GM12875 (cell line): ENCODE measurements around the gene SLC7A6OS.

ENCODE experiments used
- H3K4me3 ChIP-seq: one replicate; pipeline ENCODE4 v1.5.1; 2011; ENCODE audit warnings: low read depth, low read length, control low read depth
- TF ChIP-seq, protein P1 (sequence below): IDR thresholded peaks from 2 replicates; pipeline ENCODE4 v1.5.1; 2011; ENCODE audit warnings: low read depth, mild to moderate bottlenecking, control low read depth, inconsistent platforms, low read length, moderate library complexity, borderline replicate concordance; ENCODE audit not compliant: insufficient read depth

Gene SLC7A6OS

DNA sequence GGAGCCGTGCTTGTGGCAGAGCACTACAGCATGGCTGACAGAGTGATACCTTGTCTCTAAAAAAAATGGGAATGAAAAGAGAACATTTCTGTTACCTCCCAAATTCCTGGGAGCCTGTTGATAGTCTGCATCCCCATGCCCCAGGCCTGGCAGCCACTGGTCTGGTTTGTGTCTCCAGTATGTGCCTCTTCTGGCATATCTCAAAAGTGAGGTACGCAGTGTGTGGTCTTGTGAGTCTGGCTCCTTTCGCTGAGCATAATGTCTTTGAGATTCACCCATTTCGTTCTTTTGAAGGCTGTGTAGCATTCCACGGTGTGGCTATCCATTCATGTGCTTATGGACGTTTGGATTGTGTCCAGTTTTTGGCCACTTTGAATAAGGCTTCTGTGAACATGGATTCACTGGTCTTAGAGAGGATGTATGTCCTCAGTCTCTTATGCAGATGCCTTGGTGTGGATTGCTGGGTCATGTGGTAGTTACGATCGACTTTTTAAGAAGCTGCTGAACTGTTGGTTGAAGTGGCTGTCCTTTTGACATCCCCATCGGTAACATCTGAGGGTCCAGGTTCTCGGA is 39.2 kb upstream of the SLC7A6OS start:
- TF ChIP-seq, protein P1, sequence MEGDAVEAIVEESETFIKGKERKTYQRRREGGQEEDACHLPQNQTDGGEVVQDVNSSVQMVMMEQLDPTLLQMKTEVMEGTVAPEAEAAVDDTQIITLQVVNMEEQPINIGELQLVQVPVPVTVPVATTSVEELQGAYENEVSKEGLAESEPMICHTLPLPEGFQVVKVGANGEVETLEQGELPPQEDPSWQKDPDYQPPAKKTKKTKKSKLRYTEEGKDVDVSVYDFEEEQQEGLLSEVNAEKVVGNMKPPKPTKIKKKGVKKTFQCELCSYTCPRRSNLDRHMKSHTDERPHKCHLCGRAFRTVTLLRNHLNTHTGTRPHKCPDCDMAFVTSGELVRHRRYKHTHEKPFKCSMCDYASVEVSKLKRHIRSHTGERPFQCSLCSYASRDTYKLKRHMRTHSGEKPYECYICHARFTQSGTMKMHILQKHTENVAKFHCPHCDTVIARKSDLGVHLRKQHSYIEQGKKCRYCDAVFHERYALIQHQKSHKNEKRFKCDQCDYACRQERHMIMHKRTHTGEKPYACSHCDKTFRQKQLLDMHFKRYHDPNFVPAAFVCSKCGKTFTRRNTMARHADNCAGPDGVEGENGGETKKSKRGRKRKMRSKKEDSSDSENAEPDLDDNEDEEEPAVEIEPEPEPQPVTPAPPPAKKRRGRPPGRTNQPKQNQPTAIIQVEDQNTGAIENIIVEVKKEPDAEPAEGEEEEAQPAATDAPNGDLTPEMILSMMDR, result no peak
- H3K4me3 ChIP-seq, result no peak overlapping the region

DNA sequence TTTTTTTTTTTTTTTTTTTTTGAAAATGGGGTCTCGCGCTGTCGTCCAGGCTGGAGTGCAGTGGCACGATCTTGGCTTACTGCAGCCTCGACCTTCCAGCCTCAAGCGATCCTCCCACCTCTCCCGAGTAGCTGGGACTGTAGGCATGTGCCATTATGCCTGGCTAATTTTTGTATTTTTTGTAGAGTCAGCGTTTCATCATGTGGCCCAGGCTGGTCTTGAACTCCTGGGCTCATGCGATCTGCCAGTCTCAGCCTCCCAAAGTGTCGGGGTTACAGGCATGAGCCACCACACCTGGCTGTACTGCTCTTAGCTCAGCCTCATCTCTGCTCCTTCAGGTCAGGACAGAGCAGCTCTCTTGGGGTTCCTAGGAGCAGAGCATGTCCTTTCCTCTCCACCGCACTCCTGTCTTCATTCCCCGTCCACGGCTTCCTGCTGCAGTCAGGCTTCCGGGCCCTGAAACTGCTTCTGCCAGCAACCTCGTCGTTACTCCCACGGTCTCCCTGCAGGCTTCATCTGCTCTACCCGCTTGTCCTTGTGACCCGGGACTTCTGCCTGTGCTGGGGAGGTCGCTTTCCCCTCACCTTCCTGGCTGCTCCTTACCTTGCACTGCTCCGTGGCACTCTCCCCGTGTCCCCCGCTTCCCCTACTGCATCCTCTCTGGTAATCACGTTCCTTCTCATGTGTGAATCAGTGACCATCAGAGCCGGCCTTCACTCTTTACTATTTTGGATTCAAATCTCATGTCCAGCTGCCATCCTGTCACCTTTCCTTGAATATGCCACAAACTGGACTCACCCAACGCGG is 38.1 kb upstream of the SLC7A6OS start:
- TF ChIP-seq, protein P1, result no peak

DNA sequence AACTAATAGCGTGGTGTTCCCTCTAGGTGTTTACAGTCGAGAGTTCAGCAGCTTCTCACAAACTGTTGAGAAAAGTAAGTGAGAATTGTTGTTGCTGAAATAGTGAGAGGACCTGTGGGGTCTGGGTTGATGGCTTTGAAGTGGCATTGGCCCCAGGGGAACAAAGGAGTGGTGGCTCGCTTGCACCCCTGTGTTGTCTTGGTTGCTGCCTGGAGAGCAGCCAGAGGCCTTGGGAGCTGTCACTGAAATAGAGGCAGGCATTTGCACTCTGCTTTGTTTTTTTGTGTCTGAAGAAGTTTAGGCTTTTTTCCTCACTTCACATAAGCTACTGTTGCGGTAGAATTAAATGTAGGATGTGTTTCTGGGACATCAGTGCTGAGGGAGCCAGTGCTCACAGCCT is 36.9 kb upstream of the SLC7A6OS start:
- H3K4me3 ChIP-seq, result no peak overlapping the region
- TF ChIP-seq, protein P1, result no peak

More for the DNA sequence above, 38.1 kb upstream of the SLC7A6OS start:
- no peak overlapping the region for H3K4me3 ChIP-seq

DNA sequence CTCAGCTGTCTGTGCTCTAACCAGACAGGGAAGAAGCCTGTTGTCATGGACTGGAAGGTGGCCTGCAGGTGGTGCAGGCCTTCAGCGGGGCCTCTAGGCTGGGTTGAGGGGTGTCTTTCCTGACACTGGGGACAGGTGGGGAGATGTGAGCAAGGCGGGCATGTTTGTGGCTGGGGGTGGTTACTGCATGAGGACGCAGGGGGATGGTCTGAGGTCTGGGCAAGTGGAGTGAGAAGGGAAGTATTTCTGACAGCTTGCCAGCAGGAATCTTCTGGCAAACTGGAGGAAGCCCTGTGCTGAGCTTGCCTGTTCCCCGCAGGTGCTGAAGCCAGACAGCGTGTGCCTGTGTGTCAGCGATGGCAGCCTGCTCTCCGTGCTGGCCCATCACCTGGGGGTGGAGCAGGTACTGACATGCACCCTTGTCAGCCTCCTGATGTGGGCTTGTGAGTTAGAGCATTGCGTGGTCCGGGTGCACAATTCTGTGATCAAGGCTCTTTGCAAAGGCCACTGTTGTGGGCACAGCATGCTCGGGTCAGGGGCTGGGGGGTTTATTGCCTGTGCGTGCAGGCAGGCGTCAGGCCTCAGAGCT is 36.2 kb upstream of the SLC7A6OS start:
- TF ChIP-seq, protein P1, result no peak
- H3K4me3 ChIP-seq, result no peak overlapping the region

DNA sequence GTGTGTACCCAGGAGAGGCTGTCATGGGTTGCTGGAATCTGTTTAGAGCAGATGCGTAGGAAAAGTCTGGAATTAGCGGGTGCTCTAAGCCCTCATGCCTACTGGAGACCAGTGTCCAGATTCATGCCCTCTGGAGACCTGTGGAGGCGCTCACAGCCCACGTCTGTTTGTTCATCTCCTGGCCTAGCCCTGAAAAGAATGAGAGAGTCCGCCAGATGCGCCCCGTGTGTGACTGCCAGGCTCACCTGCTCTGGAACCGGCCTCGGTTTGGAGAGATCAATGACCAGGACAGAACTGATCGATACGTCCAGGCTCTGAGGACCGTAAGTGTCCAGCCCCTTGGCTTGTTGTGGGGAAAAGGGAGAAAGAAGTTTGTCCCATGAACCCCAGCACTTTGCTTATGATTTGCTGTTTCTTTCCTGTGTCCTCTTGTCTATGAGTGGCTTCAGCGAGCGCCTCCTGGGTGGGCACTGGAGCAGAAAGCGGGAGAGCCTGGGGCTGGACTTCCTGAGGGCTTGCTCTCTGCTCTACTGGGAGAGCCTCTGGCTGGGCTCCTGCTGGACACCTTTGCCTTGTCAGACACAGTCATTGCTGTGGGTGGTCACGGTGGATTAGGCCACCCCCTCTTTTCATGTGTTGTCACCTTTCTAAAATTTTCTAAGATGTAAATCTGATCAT is 35.4 kb upstream of the SLC7A6OS start:
- TF ChIP-seq, protein P1, result no peak
- no peak overlapping the region for H3K4me3 ChIP-seq

DNA sequence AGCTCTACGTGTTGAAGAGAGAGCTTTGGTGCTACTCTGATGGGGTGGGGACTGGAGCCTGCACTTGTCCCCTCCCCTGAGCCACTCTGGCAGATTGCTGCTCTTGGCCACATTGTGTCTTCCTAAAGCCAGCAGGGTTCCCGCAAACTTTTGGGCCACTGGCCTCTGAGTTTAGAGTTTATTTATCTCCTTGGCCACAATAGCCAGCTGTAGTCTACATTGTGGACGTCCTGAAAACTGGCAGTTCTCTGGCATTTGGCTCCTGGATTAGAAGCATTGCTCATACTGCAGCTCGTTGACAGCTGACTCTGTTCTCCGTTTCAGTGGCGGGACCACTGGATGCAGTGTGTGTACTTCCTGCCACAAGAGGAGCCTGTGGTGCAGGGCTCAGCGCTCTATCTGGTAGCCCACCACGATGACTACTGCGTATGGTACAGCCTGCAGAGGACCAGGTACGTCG is 34.6 kb upstream of the SLC7A6OS start:
- no peak overlapping the region for H3K4me3 ChIP-seq
- TF ChIP-seq, protein P1, result no peak
